GM15510 (cell line): ENCODE data around the gene MAST4.

Source experiments
- POLR2A ChIP-seq: IDR thresholded peaks from 3 replicates; pipeline ENCODE4 v1.6.1; 2011; ENCODE audit warnings: borderline replicate concordance; ENCODE audit not compliant: insufficient read length; ENCODE audit errors: extremely low read depth

MAST4 gene

GRCh38 chr5:67089200-67089725 is 493.1 kb downstream of the MAST4 start:
- TF ChIP-seq POLR2A = no peak

DNA sequence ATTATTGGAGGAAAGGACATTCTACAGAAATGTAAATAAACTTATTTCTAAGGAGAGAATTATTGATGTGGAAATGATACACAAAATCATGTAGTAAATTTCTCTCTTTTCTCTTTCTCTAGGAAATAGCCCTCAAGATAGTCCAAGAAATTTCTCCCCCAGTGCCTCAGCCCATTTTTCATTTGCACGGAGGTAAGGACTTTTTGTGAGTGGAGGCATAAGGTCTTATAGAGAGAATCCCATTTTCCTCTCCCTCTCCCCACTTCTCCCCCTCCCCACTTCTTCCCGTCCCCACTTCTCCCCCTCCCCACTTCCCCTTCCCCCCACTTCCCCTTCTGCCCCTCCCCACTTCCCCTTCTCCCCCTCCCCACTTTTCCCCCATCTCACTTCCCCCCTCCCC is 493.8 kb downstream of the MAST4 start:
- TF ChIP-seq POLR2A = no peak

DNA sequence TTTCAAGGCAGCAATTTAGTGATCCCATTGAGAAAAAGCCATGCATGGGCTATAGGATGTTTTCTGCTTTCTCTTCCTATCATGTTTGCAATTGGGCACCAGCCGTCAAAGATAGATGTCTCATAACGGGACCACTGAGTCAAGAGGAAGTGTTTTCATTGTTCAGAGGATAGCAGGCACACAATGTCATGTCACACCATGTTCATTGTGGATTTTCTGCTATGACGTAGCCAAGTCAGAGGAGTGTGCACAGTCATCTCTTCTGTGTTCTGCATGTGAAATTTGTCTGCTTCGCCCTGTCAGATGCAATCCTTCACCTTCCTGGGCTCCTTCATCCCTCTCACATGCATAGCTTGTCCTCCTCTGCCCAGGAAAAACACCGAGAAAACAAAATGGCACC is 494.4 kb downstream of the MAST4 start:
- TF ChIP-seq POLR2A = no peak

DNA sequence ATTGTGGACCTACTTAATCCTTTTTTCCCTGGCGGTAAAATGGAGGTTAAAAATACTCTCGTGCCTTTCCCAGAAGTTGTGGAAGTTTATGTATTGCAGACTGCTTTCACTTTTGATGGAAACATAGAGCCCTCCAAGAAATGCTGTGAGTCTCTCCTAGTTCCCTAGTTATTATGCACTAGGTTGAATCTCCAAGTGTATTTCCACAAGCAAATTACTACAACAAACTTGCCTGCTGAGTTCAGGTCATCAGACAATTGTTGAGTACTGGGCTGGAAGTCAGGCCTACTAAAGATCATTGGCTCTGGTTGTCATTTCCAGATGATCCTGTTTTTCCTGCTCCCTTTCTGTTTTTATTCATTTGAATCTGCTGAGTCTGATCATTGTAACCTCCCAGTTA is 496.3 kb downstream of the MAST4 start:
- no peak for TF ChIP-seq POLR2A

GRCh38 chr5:67093279-67093678 is 497.1 kb downstream of the MAST4 start:
- TF ChIP-seq POLR2A = no peak

- no peak for TF ChIP-seq POLR2A
Observed at GRCh38 chr5:67094476-67095300, 498.5 kb downstream of the MAST4 start.

DNA sequence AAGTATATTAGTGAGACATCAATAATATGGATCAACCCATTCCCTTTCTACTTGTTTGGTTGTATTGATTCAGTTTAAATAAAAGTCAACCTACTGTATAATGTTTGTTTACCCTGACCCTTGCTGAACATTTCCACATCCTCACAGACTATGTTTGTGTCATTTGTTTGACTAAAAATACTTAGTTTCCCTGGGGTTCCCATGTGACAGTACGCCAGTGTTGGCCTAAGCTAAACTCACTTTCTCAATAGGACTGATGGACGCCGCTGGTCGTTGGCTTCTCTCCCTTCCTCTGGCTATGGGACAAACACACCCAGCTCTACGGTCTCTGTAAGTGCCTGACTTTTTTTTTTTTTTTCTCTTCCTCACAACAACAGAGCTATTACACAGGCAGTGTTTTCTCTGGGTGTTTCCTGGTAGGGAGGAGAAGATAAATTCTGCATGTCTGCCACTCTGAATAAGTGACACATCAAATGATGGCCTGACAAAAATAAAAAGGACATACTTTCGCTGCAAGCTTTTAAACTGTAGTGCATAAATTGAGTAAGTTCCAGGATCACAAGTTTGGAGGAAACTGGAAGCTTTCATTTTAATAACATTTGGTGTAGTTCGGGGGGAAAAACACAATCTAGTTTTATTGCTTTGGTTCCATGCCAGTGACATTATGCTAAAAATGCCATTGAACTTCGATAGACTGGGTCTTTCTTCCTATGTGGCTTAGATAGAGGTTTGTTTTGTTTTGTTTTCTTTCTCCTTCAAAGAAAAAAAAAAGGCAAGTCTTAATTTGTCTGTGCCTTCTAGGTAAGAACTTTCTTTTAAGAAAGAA is 499.4 kb downstream of the MAST4 start:
- TF ChIP-seq POLR2A = no peak

- no peak for TF ChIP-seq POLR2A
Observed at GRCh38 chr5:67098656-67099055, 502.5 kb downstream of the MAST4 start.

- TF ChIP-seq POLR2A = no peak
Observed at GRCh38 chr5:67100301-67100700, 504.1 kb downstream of the MAST4 start.

DNA sequence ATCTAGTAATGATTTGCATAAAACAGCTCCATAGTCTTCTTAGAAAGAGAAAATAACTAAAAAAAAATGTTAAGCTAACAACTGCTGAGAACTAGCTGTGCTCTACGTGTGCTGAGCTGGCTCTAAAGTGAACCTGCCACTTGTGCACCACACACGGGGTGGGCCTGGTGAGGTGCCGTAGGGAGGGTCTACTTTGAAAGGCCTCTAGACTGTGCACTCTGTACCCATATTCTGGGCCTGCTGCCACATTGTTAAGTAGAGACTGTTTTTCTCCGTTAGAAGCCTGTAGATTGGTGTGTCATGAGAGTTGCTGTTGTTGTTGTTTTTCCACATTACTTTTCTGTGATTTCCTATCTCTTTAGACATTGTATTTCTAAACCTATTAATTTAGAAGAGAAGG is 506.5 kb downstream of the MAST4 start:
- TF ChIP-seq POLR2A = no peak

- no peak for TF ChIP-seq POLR2A
Observed at GRCh38 chr5:67104859-67105258, 508.7 kb downstream of the MAST4 start.

DNA sequence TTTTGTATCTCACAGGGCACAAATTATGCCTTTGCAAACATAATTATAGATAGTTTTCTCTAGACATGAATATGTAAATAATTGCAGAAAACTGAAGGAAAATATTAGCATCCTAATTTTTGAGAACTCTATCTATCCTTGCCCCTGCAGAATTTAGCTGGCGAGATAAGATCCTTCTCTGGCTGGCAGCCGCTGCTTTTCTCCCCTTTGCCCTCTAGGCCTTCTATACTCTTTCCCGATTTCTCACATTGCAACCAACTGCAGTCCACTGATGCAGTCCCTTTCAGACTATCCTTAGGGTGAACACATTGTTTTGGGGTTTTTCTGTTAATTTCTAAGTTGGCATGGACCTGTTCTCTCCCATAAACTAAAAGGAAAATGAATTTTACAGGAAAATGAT is 509.1 kb downstream of the MAST4 start:
- TF ChIP-seq POLR2A = no peak

- no peak for TF ChIP-seq POLR2A
Observed at GRCh38 chr5:67106626-67107342, 510.6 kb downstream of the MAST4 start.

- TF ChIP-seq POLR2A = no peak
Observed at GRCh38 chr5:67111779-67112178, 515.6 kb downstream of the MAST4 start.

DNA sequence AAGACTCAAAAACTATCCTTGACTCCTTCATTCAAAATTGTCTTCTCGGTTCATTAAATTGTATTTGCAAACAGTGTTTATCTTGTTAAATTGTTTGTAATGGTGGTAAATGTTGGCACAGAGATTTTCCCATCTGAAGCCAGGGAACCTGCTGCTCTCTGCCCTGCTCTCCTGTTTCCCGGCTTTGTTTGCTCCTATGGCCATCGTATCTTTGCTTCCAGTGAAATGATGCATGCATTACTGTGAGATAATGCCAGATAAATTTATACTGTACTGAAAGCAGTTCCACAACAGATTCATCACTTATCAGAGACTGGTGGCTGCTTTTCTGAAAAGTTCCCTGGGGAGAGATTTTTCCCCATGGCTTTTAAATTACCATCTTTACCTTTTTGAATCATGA is 519.1 kb downstream of the MAST4 start:
- TF ChIP-seq POLR2A = no peak
